ENCODE data around the gene PRKAB1.

PRKAB1 gene

DNA sequence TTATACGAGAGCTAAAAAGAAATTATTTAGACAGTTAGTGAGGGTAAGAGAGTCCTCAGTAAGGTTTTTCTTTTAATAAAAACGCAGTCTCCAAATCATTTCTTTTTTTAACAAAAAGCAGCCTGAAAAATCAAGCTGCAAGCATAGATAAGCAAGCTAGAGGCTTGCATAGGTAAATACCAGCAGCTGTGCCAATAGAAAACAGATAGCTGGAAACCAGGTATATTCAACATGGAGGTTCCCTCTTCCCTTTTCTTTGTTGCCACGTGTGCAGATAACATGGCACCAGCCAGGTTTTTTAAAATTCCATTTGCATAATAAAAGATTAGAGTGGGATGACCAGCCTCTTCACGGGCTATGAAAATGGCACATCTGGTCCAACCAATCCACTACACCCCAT is 6.1 kb upstream of the PRKAB1 start:
- DNase-seq (ENCODE audit: low read depth), result no peak

DNA sequence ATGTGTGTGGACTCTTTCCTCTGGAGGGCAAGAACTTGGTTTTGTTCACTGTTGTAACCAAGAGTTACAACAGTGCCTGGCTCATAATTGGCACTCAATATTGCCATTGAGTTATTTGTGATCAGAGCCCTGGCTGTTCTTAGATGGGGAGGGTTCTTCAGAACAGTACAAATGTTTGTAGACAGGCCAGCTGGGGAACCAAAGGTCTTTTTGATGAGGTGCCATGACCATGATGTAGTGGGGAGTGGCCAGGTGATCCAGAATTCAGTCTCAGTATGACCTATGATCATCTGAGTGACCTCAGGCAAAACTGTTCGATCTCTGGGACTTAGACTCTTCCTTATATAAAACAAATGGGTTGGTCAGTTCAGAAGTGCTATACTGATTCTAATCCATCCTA is 3.3 kb upstream of the PRKAB1 start:
- no peak for DNase-seq (ENCODE audit: low read depth)

DNA sequence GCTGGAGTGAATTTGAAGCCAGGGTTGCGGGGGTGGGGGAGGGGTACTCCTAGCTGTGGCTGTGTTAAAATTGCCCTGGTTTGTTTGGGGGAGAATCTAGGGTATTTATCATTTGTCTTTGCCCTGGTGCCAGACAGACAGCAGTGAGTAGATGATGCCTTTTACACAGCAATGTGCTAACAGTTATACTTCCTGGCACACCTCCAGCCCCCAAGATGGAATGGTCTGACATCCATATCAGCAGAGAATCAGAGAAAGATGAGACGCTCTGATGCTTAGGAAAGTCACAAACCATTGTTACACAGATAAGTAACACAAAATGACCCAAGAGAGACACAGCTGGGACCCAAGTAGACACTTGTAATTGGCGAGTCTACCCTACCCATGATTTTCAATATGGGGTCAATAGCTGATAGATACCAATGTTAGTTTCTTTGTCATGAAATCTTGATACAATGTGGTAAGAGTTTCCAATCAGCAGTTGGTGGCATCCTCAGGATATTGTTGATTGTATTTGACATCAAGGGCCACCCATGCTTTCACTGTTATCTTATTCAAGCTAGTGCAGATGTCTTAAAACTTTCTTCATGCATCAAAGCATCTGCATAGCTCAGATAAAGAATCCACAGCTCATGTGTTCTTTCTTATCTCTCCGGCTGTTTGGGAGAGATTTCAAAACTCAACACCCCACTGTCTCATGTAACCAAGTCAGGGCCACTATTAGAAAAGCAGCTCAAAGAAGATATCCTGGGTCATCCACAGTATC is 2.6 kb upstream of the PRKAB1 start:
- DNase-seq (ENCODE audit: low read depth), result peak; percentile 93

DNA sequence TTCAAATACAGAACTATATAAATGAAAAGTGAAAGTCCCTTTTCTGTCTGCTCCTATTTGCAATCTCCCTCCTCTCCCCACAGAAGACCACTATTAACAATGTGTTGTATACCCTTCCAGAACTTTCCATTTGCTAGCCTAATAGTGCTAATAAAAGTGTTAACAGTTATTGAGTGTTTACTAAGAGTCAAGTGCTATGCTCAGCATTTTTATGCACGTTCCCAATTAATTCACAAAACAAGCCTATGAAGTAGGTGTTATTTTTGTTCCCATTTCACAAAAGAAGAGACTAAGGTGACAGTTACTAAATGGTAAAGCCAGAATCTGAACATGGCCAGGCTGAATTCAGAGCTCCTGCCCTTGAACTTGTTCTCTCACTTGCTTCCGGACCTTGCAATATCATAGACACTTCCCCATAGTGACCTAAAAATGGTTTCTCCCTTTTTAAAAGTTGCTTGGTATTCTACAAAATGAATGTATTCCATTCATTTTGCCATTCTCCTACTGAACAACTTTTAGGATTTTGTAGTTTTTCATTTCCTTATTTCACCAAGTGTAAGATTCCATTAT is 1.6 kb upstream of the PRKAB1 start:
- DNase-seq (ENCODE audit: low read depth), result no peak

DNA sequence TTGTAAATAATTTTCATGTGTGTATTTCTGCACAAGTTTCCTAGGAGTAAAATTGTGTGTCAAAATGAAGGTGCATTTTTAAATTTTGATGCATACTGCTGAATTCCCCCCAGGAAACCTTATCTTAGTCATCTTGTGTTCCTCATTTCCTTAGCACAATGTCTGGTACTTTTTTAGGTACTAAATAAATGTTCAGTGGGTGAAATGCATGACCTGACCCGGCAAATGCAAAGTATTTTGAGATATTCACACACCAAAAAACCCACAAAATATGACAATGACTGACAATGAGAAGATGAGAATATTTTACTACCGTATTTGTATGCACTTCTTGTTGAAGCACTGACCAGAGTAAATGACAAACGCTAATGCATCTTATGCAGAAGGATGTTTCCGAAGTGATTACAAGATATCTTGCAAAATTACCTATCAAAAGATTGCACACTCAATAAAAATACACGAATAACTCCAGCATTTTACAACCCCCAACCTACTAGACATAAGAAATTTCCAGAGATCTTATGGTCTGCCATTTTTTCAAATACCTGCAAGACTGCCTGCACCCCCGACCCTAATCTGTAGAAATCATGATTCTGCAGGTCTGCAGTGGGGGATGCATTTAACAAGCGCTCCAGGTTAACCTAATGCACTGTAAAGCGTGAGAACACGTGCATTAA is 895 bp upstream of the PRKAB1 start:
- no peak for DNase-seq (ENCODE audit: low read depth)

DNA sequence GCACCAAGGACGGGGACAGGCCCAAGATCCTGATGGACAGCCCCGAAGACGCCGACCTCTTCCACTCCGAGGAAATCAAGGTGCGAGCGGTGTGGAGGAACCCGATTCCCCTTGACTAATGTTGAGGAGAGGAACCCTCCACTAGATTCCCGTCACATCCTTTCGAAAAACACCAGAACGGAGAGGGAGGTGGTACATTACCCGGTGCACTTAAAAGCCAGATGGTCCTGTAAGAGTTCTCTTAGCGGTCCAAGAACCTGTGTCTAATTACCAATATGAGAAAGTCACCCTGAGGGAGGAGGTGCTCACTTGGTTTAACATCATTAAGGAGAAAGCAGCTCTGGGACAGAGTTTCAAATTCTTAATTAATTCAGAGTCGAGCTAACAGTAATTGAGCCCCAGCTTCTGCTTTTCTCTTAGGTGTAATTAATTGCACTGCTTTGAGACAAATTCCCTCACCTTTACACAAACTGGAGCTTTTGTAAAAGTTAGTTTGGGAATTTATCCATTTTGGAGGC is 450 bp downstream of the PRKAB1 start:
- DNase-seq (ENCODE audit: low read depth), result no peak

DNA sequence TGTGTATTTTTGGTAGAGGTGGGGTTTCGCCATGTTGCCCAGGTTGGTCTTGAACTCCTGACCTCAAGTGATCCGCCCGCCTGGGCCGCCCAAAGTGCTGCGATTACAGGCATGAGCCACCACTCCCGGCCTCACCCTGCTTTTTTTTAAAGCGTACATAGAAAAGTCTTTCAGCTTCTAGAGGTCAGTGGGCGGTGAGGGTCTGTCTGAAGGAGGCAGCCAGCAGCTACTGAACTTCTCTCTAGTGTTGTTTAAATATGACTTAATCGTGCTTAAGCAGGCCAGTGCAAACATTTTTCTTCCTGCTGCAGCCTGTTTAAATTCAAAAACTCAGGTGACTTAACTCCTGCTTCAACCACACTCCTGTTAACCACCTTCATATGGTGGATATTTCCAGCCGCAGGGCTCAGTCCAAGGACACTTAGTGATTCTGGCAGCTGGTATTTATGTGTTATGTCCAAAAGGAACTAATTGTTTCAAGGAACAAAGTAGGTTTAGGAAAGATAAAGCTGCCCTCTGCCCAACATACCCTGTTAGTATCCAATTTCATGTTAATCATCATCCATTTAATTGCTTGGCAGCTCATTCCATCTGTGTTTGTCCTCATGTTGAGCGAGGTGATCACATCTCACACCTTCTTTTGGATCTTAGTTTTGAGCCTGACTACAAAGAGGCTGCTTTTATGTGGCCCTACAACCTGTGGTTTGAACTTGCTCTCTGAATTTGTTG is 2.0 kb downstream of the PRKAB1 start:
- no peak for DNase-seq (ENCODE audit: low read depth)

DNA sequence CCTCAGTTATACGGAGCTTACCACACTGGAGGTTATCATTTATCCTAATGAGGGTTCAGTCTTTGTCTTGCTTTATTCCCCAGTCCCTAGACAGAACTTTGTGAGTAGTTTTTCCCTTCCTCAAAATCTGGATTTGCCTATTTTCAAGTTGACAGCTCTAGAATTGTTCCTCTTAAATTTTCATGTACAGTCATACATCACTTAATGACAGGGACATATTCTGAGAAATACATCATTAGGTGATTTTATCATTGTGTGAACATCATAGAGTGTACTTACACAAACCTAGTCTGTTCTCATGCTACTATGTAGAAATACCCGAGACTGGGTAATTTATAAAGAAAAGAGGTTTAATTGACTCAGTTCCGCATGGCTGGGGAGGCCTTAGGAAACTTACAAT is 3.1 kb downstream of the PRKAB1 start:
- DNase-seq (ENCODE audit: low read depth), result no peak

DNA sequence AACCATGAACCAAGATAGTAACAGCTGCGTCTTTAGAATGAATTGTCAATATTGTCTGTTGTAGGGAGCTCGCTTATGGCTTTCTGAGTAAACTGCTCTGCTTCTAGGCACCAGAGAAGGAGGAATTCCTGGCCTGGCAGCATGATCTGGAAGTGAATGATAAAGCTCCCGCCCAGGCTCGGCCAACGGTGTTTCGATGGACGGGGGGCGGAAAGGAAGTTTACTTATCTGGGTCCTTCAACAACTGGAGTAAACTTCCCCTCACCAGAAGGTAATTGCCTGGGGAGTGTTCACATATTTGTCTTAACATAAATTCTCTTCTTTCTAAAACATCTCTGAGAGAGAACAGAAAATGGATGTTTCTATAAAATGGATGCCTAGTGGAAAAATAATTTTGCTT is 4.3 kb downstream of the PRKAB1 start:
- DNase-seq (ENCODE audit: low read depth), result peak; percentile 57

DNA sequence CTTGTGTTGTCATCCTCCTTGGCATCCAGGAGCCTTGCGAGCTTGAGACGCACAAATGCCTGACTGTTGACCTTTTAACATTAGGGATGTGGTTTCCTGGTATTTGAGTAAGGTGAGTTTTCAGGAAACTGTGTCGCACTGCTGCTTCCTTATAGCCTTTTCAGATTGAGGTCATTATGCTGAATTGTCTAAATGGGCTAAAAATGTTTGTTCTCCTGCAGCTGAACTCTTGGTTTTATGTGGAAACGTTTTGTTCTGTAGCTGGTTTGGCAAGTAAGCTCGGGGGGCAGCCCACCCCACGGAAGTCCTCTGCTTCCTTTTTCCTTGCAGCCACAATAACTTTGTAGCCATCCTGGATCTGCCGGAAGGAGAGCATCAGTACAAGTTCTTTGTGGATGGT is 5.7 kb downstream of the PRKAB1 start:
- no peak for DNase-seq (ENCODE audit: low read depth)

DNA sequence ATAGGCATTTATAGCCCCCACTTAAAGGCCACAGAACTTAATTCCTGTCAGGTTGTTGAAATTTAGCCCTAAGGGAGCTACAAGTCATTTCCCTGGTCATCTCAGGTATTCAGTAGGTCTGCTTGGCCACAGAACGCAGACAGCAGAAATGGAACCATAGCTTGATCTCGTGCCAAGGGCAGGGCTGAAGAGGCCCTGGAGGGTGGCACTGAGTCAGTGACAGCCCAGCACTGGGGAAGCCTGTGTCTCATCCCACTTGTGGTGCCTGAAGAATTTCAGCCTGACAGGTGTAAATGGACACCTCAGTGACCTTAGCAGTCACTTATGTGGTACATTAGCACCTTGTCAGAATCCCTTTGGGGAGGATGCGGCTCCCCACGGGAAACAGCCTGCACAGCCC is 6.6 kb downstream of the PRKAB1 start:
- no peak for DNase-seq (ENCODE audit: low read depth)

DNA sequence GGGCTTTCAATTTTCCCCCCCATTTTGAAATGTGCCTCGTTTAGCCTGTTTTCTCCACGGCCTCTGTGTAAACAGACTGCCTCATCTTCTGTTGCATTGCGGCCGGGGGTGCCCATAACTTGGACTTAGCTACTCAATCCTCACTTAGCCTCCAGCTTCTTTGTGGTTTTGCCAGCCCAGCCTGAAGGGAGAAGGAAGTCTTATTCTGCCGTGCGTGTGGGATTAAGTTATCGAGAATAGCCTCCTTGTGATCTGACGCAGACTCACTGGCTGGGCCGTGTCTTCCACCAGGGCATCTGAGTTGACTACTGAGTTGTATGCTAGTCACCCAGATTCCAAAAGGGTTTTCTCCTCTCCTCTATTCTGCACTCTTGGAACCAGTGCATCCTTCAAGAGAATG is 8.1 kb downstream of the PRKAB1 start:
- no peak for DNase-seq (ENCODE audit: low read depth)

DNA sequence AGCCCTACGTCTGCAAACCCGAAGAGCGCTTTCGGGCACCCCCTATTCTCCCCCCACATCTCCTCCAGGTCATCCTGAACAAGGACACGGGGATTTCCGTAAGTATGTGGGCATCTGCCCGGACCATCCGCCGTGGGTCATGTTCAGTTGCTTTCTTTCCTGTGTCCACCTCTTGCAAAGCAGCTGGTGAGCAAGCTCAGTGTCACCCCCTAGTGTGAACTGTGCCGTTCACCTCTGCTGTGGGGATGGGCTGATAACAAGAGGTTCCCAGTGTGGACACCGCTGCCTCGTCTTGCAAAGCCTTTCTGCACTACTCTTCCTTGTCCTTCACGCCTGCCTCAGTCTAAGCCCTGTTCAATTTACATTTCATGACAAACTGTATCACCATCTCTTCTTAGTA is 8.6 kb downstream of the PRKAB1 start:
- no peak for DNase-seq (ENCODE audit: low read depth)

DNA sequence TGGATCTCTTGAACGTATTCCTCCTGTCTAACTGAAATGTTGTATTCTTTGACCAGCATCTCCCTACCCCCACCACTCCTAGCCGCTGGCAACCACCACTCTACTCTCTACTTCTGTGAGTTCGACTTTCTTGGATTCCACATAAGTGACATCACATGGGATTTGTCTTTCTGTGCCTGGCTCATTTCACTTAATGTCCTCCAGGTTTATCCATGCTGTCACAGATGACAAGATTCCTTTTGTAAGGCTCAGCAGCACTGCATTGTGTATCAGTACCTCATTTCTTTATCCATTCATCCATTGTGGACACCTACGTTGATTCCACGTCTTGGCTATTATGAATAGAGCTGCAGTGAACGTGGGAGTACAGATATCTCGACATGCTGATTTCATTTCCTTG is 10.5 kb downstream of the PRKAB1 start:
- no peak for DNase-seq (ENCODE audit: low read depth)

DNA sequence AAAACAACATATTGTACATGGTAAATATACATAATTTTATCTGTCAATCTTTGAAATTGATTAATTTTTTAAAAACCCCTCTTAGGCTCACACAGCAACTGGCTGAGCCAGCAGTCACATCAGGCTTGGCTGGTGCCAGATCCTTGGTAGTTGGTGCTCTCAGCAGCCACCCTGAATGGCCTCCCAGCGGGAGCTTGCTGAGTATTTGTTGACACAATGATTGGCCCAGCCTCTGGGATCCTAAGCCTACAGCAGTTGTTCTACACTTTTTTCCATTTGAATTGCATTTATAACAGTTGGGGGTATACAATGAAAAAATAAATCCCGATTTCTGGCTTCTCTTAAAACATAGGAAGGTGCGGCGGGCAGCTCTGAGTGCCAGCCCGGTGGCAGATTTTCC is 11.1 kb downstream of the PRKAB1 start:
- no peak for DNase-seq (ENCODE audit: low read depth)

DNA sequence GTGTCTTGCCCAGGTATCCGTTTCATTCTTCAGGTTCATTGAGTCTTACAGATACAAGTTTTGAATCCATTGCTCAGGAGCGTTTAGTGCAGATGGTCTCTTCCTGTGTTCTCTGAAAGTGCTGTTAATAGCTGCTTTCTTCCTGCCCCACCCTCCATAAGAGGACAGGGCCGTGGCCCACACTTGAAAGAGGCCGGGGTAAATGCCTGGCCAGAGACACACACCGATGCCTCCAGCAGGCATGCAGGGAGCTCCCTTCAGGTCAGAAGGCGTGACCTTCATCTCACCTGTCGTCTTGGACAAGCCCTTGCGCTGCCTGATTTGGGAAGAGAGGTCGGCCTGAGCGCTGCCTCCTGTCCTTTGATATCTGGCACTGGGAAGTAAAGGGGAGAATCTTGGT is 11.6 kb downstream of the PRKAB1 start:
- no peak for DNase-seq (ENCODE audit: low read depth)

DNA sequence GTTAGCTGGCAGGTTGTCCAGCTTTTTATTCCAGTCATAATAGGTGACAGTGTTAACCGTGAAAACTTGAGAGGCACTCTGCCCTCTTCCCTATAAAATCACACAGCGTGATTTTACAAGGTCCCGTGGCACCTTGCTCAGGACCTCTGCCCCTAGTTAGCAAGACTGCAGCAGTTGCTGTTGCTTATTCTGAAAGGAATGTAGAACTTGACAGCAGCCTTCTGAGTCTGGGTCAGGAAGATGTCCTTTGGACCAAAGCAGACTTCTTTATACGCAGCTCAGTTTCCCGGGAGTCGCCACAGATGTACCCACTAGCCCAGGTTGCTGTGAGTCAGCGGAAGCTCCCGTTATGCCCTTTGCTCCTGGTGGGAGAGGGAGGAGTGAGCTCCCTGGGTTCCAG is 13.2 kb downstream of the PRKAB1 start:
- DNase-seq (ENCODE audit: low read depth), result no peak

DNA sequence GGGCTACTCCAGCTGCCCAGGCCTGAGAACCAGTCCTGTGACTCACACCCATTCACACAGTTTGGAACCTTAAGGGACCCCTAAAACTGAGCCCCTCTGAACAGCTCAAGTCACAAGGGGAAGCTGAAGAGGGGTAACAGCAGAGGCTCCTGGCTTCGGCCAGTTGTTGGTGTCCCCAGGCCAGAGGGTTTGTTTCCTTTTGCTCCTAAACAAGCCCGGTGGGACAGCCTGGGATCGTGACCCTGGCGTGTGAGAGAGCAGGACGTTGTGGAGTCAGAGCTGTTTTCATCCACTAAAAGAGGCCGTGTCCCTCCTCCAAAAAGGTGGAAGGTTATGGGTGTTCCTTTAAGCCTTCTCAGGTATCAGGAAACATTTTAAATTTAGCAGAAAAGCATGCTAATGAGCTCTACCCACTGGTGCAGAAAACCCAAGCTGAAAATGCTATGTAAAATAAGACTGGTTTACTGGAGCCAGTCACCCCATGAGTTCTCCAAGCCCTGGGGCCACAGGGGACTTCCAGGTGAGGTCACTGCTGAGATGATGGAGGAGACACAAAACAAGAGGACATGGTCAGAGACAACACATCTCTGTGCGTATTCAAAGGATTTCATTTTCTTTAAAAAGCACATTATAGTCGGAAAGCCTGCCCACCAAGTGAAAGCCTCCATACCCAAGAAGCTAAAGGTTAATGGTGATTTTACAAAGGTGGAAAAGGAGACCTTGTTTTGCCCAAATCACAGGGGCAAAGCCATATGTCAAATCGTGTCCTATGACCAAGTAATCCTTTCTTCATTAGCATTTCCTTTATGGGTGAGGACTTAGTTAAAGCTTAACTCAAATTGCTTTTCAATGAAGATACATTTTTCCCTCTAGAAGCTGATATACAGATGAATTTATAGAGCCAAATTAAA is 14.1 kb downstream of the PRKAB1 start:
- no peak for DNase-seq (ENCODE audit: low read depth)

DNA sequence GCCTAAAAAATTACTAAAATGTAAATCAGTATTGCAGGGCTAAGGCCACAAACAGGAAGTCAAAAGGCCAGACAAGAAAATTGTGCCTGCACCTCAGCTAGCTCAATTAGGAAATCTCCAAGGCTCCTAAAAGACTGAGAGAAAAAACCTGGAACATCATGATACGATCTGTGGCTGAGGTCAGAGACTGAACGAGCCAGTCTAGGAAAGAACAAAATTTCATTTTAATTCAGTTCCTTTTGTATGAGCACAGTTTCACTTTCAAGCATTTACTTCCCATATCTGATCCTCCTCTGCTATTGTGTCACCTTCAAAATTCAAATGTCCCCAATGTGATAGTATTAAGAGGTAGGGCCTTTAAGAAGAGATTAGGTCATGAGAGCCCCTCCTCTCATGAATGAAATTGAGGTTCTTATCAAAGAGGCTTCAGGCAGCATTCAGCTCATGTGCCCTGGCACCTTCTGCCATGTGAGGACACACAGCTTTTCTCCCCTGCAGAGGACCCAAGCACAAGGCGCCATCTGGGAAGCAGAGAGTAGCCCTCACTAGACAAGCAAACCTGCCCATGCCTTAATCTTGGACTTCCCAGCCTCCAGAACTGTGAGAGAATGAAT is 14.8 kb downstream of the PRKAB1 start:
- no peak for DNase-seq (ENCODE audit: low read depth)

DNA sequence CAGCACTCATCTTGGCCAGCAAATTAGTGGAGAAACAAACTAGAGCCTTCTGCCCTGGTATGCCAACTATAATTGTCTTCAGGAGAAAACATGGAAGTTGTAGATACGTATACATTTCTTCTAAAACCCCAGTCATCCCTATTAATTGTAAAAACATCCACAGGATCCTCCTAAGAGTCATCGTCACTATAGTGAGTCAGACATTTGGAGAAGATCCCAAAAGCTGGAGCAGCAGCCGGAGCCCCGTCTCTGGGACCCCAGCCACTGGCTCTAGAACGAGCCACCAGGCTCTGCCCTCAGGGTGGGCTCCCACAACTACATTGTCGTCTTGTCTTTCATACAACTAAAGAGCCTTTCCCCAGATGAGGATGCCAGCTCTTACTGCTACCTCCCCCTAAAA is 15.5 kb downstream of the PRKAB1 start:
- no peak for DNase-seq (ENCODE audit: low read depth)

DNA sequence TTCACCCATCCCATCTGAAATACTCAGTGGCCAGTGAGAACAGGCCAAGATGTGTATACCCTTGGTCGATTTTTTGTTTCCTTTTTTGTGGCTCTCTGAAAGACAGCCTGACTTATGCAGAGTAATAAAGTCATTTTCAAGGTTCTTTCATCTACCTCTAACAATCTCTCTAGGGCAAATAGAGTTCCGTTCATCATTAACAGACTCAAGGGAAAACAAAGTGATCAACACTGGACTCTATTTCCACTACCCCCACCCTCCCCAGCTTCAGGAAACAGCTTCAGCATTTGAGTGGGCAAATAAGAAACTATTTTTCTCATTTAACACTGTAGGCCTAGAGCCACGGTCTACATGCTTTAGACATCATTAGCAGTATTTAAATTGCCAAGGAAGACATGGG is 15.9 kb downstream of the PRKAB1 start:
- DNase-seq (ENCODE audit: low read depth), result no peak
